RKO (cell line): ENCODE data around the gene ABCA6.
A peak's percentile ranks its signal among the peaks of the same experiment; 100 is the strongest.
"Not testable (repeated sequence)": the region's sequence is repeated elsewhere in the genome, so short reads cannot be mapped to it uniquely, and the experiment has no call there.

ENCODE experiments used
- DNase-seq: peaks from one replicate; pipeline ENCODE4 v3.0.0-alpha.2; 2016; ENCODE audit warnings: low spot score

The ABCA6 gene

GRCh38 chr17:69071233-69071586 is 70.5 kb downstream of the ABCA6 start:
- DNase-seq = not testable (repeated sequence)

GRCh38 chr17:69070378-69071232 is 71.1 kb downstream of the ABCA6 start:
- DNase-seq = not testable (repeated sequence)

GRCh38 chr17:69069226-69069750 is 72.4 kb downstream of the ABCA6 start:
- no peak for DNase-seq

GRCh38 chr17:69067274-69068047 is 74.2 kb downstream of the ABCA6 start:
- peak; percentile 14 for DNase-seq

GRCh38 chr17:69066482-69066881 is 75.2 kb downstream of the ABCA6 start:
- no peak for DNase-seq

GRCh38 chr17:69065113-69065512 is 76.6 kb downstream of the ABCA6 start:
- no peak for DNase-seq

- no peak for DNase-seq
These were observed 77.2 kb downstream of the ABCA6 start for GRCh38 chr17:69064476-69064875.

GRCh38 chr17:69064001-69064400 is 77.7 kb downstream of the ABCA6 start:
- DNase-seq = no peak

- no peak for DNase-seq
These were observed 78.7 kb downstream of the ABCA6 start for GRCh38 chr17:69062860-69063581.

- DNase-seq = no peak
These were observed 79.8 kb downstream of the ABCA6 start for GRCh38 chr17:69061721-69062556.

GRCh38 chr17:69060822-69061221 is 80.9 kb downstream of the ABCA6 start, which contains the start of gene ABCA9:
TSS of gene ABCA9 (minus strand) at chr17:69060927. CDS start at chr17:69051126, 9,801 bp downstream.
- no peak for DNase-seq

GRCh38 chr17:69059458-69060175 is 82.1 kb downstream of the ABCA6 start:
- DNase-seq = no peak

GRCh38 chr17:69058165-69058564 is 83.5 kb downstream of the ABCA6 start:
- no peak for DNase-seq

- no peak for DNase-seq
These were observed 84.4 kb downstream of the ABCA6 start for GRCh38 chr17:69057280-69057679.

GRCh38 chr17:69056179-69056823 is 85.4 kb downstream of the ABCA6 start:
- no peak for DNase-seq

GRCh38 chr17:69055334-69055733 is 86.4 kb downstream of the ABCA6 start:
- DNase-seq = no peak

- no peak for DNase-seq
These were observed 90.5 kb downstream of the ABCA6 start for GRCh38 chr17:69050999-69051775.

- DNase-seq = no peak
These were observed 93.1 kb downstream of the ABCA6 start for GRCh38 chr17:69048634-69049033.
